ENCODE results near the gene ERF.

- TF ChIP-seq EZH2 (IDR thresholded peaks at IDR 0.05; ENCODE audit: insufficient read depth, poor library complexity, severe bottlenecking): no peak
- TF ChIP-seq EZH2phosphoT487 (IDR thresholded peaks at IDR 0.05; ENCODE audit: insufficient read depth, low read depth): no peak
Measured at GRCh38 chr19:42295831-42296525, 41.0 kb upstream of the ERF start.

Measured in GM23248 (cell line).